Measurements from ENCODE around the gene AFMID. TPM values are rescaled to one million over a fixed set of nuclear protein-coding genes. Genes with fewer than 3 reads are reported as not detected.
A peak's percentile ranks its signal among the peaks of the same experiment; 100 is the strongest.

AFMID gene
- total and polyA plus RNA-seq, 9 of the 15 experiments (the other 6 are each of a cell fraction or from before 2014, with no cell fraction given), result 62.1 to 188 (median 74.4) TPM

GRCh38 chr17:78214016-78214705, 27.0 kb downstream of the AFMID start, which contains the start of gene BIRC5 (continued):
- TF ChIP-seq BMI1 (IDR thresholded peaks at IDR 0.05; ENCODE audit: low read length) (no peak), NFYB (IDR thresholded peaks at IDR 0.05; ENCODE audit: extremely low read depth, insufficient read length) (no peak), MEF2A (IDR thresholded peaks at IDR 0.05; ENCODE audit: control insufficient read depth, low read depth, low read length) (no peak), RAD51 (IDR thresholded peaks at IDR 0.05; ENCODE audit: borderline replicate concordance, low read depth) (no peak), BDP1 (IDR thresholded peaks at IDR 0.05; ENCODE audit: insufficient read depth, insufficient read length) (no peak), ZBTB17 (CRISPR knock-in tag; IDR thresholded peaks at IDR 0.05) (no peak), SPI1 (IDR thresholded peaks at IDR 0.05; ENCODE audit: borderline replicate concordance, low read depth, low read length) (no peak), ZNF280A (IDR thresholded peaks at IDR 0.05; ENCODE audit: low read depth, partially characterized antibody) (no peak), U2AF1 (optimal IDR thresholded peaks at IDR 0.05; ENCODE audit: low read depth, low read length) (peak; percentile 68)
- TF ChIP-seq, protein P1, sequence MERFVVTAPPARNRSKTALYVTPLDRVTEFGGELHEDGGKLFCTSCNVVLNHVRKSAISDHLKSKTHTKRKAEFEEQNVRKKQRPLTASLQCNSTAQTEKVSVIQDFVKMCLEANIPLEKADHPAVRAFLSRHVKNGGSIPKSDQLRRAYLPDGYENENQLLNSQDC (CRISPR knock-in tag; IDR thresholded peaks at IDR 0.05), result no peak
- TF ChIP-seq, protein P2, sequence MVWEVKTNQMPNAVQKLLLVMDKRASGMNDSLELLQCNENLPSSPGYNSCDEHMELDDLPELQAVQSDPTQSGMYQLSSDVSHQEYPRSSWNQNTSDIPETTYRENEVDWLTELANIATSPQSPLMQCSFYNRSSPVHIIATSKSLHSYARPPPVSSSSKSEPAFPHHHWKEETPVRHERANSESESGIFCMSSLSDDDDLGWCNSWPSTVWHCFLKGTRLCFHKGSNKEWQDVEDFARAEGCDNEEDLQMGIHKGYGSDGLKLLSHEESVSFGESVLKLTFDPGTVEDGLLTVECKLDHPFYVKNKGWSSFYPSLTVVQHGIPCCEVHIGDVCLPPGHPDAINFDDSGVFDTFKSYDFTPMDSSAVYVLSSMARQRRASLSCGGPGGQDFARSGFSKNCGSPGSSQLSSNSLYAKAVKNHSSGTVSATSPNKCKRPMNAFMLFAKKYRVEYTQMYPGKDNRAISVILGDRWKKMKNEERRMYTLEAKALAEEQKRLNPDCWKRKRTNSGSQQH (CRISPR knock-in tag; IDR thresholded peaks at IDR 0.05), result peak; percentile 31; the same call in 1 of the 2 replicates
- TF ChIP-seq, protein P3, sequence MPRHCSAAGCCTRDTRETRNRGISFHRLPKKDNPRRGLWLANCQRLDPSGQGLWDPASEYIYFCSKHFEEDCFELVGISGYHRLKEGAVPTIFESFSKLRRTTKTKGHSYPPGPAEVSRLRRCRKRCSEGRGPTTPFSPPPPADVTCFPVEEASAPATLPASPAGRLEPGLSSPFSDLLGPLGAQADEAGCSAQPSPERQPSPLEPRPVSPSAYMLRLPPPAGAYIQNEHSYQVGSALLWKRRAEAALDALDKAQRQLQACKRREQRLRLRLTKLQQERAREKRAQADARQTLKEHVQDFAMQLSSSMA (CRISPR knock-in tag; IDR thresholded peaks at IDR 0.05), result 0 out of 2 replicates have a peak, but pooled peaks have one; percentile 44
